SK-N-SH treated with all-trans-retinoic acid at 6 μM for 48 hours (cell line): Measurements from ENCODE around the gene CCDC194.

Experiments
- ATAC-seq: fragments of 200-7000 bp; cut with Tn5 transposase; 3 replicates; pipeline ENCODE4 v1.9.1; 2020; ENCODE audit warnings: mild to moderate bottlenecking, moderate library complexity
- BACH2 ChIP-seq: fragments of 250-450 bp; sonication (Bioruptor Pico); IDR thresholded peaks from 2 replicates; pipeline ENCODE4 v1.9.0; 2021; ENCODE audit warnings: mild to moderate bottlenecking, borderline replicate concordance
- CSDC2 ChIP-seq: fragments of 250-450 bp; sonication (Bioruptor Pico); IDR thresholded peaks from 2 replicates; pipeline ENCODE4 v1.5.0; 2020; ENCODE audit warnings: mild to moderate bottlenecking, moderate library complexity
- ESRRG ChIP-seq: fragments of 250-450 bp; sonication (Bioruptor Pico); IDR thresholded peaks from 2 replicates; pipeline ENCODE4 v1.6.1; 2021; ENCODE audit warnings: mild to moderate bottlenecking
- GLIS3 ChIP-seq: fragments of 250-450 bp; sonication (Bioruptor Pico); IDR thresholded peaks from 2 replicates; pipeline ENCODE4 v1.5.0; 2020; ENCODE audit warnings: mild to moderate bottlenecking, moderate library complexity
- ISL1 ChIP-seq: fragments of 250-450 bp; sonication (Bioruptor Pico); IDR thresholded peaks from 2 replicates; pipeline ENCODE4 v2.1.2; 2022; ENCODE audit warnings: mild to moderate bottlenecking, moderate library complexity
- OSR1 ChIP-seq: fragments of 250-450 bp; sonication (Bioruptor Pico); IDR thresholded peaks from 2 replicates; pipeline ENCODE4 v1.8.0; 2022; ENCODE audit warnings: moderate library complexity, mild to moderate bottlenecking, inconsistent platforms
- PATZ1 ChIP-seq: fragments of 250-450 bp; sonication (Bioruptor Pico); IDR thresholded peaks from 2 replicates; pipeline ENCODE4 v1.8.0; 2020; ENCODE audit warnings: mild to moderate bottlenecking, moderate library complexity, borderline replicate concordance
- PPARA ChIP-seq: fragments of 250-450 bp; sonication (Bioruptor Pico); IDR thresholded peaks from 2 replicates; pipeline ENCODE4 v1.5.0; 2020; ENCODE audit warnings: mild to moderate bottlenecking, borderline replicate concordance
- TOX ChIP-seq: fragments of 250-450 bp; sonication (Bioruptor Pico); IDR thresholded peaks from 2 replicates; pipeline ENCODE4 v1.8.0; 2021; ENCODE audit warnings: mild to moderate bottlenecking, moderate library complexity, borderline replicate concordance
- TSHZ2 ChIP-seq: fragments of 250-450 bp; sonication (Bioruptor Pico); IDR thresholded peaks from 2 replicates; pipeline ENCODE4 v1.5.0; 2020; ENCODE audit warnings: mild to moderate bottlenecking, moderate library complexity
- ZC3H10 ChIP-seq: fragments of 250-450 bp; sonication (Bioruptor Pico); IDR thresholded peaks from 2 replicates; pipeline ENCODE4 v1.5.1; 2021; ENCODE audit warnings: mild to moderate bottlenecking, moderate library complexity
- ZFP3 ChIP-seq: fragments of 250-450 bp; sonication (Bioruptor Pico); IDR thresholded peaks from 2 replicates; pipeline ENCODE4 v1.5.0; 2020; ENCODE audit warnings: mild to moderate bottlenecking, moderate library complexity
- ZFP30 ChIP-seq: fragments of 450-650 bp; formaldehyde crosslinking; IDR thresholded peaks from 2 replicates; pipeline ENCODE4 v1.5.0; 2022; ENCODE audit warnings: mild to moderate bottlenecking, moderate library complexity
- ZNF70 ChIP-seq: fragments of 450-650 bp; formaldehyde crosslinking; IDR thresholded peaks from 2 replicates; pipeline ENCODE4 v1.5.0; 2020; ENCODE audit warnings: mild to moderate bottlenecking, moderate library complexity
- TF ChIP-seq, protein P1 (sequence below): fragments of 250-450 bp; sonication (Bioruptor Pico); IDR thresholded peaks from 2 replicates; pipeline ENCODE4 v1.5.1; 2020; ENCODE audit warnings: low read depth, mild to moderate bottlenecking, moderate library complexity

Gene CCDC194

GRCh38 chr19:17340871-17341357 lies 53.1 kb downstream of the CCDC194 start:
- no peak for ATAC-seq

More at GRCh38 chr19:17340871-17341357, 53.1 kb downstream of the CCDC194 start:
- TF ChIP-seq TSHZ2 (CRISPR knock-in tag) (no peak), ZFP30 (CRISPR knock-in tag) (no peak), CSDC2 (no peak), OSR1 (CRISPR knock-in tag) (no peak), BACH2 (CRISPR knock-in tag) (no peak), ZC3H10 (CRISPR knock-in tag) (no peak), ESRRG (CRISPR knock-in tag) (no peak), TOX (CRISPR knock-in tag) (no peak), PPARA (CRISPR knock-in tag) (no peak), ZNF70 (CRISPR knock-in tag) (no peak), GLIS3 (CRISPR knock-in tag) (no peak), ISL1 (CRISPR knock-in tag) (no peak), ZFP3 (no peak), PATZ1 (CRISPR knock-in tag) (no peak)
- TF ChIP-seq, protein P1, sequence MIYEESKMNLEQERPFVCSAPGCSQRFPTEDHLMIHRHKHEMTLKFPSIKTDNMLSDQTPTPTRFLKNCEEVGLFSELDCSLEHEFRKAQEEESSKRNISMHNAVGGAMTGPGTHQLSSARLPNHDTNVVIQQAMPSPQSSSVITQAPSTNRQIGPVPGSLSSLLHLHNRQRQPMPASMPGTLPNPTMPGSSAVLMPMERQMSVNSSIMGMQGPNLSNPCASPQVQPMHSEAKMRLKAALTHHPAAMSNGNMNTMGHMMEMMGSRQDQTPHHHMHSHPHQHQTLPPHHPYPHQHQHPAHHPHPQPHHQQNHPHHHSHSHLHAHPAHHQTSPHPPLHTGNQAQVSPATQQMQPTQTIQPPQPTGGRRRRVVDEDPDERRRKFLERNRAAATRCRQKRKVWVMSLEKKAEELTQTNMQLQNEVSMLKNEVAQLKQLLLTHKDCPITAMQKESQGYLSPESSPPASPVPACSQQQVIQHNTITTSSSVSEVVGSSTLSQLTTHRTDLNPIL (CRISPR knock-in tag) = no peak
